Measurements from ENCODE around the gene CNN2.

GRCh38 chr19:1073956-1074517, 47.6 kb downstream of the CNN2 start:
- TF ChIP-seq CTCF (IDR thresholded peaks at IDR 0.05), result no peak
- no peak for TF ChIP-seq POLR2AphosphoS5 (IDR thresholded peaks at IDR 0.05)
